Activated gamma-delta T cell treated with anti-CD3 and anti-CD28 coated beads, Interleukin-2, amount 50 U/mL, for 16 hours (primary cell): ENCODE data around the gene HIKESHI.
"Not testable (repeated sequence)": the region's sequence is repeated elsewhere in the genome, so short reads cannot be mapped to it uniquely, and the experiment has no call there.

Experiments
- DNase-seq: peaks from one replicate; pipeline ENCODE4 v3.0.0-alpha.2; 2020; ENCODE audit warnings: low read depth

The HIKESHI gene

DNA sequence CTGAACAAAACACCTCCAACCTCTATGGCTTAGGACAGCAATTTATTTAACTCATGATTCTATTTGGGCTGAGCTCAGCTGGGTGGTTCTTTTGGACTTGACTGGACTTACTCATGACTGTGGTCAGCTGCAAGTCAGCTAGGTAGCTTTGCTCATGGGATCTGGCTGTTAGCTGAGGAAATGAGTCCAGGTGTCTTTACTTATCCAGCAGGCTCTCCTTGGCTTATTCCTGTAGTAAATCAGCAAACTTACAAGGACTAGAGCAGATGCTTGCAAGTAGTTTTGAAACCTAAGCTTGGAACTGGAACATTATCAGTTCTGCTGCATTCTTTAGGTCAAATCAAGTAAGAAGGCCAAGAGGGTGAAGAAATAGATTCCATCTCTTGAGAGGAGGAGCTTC, 8.0 kb upstream of the HIKESHI start:
- DNase-seq, result no peak

DNA sequence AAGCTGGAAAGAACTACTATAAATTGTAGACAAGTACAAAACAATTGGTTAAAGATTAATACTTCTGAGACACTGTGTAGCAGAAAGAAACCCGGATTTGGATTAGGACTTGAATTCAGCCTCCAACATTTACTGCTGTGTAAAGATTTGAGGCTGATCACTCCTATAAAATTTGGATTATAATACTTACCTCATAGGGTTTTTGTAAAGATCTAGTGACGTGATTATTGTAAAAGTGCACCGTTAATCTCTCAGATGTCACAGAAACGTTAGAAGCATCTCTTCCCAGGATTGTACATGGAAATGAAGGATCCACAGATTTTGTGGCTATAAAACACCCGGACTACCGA, 323 bp upstream of the HIKESHI start:
- DNase-seq, result no peak

DNA sequence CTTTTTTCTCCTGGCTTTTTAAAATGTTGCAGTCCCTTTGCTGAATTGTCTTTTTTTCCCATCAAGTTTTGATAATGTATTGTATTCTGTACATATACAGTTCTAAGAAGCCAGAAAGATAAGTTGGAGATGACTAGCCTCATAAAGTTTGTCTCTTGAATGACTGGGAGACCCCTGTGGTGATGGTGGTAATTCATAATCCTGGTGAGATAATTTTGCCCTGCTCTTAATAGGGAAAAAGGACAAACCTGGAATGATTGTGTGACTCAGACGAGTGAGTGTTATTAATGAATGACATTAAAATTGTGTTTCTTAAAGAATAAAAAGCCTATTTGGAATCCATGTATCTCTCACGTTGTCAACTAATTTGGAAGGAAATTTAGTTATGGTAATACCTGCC, 1.2 kb downstream of the HIKESHI start:
- DNase-seq, result no peak

DNA sequence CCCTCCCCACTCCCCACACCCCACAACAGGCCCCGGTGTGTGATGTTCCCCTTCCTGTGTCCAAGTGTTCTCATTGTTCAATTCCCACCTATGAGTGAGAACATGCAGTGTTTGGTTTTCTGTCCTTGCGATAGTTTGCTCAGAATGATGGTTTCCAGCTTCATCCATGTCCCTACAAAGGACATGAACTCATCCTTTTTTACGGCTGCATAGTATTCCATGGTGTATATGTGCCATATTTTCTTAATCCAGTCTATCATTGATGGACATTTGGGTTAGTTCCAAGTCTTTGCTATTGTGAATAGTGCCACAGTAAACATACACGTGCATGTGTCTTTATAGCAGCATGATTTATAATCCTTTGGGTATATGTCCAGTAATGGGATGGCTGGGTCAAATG, 6.7 kb downstream of the HIKESHI start:
- not testable (repeated sequence) for DNase-seq

DNA sequence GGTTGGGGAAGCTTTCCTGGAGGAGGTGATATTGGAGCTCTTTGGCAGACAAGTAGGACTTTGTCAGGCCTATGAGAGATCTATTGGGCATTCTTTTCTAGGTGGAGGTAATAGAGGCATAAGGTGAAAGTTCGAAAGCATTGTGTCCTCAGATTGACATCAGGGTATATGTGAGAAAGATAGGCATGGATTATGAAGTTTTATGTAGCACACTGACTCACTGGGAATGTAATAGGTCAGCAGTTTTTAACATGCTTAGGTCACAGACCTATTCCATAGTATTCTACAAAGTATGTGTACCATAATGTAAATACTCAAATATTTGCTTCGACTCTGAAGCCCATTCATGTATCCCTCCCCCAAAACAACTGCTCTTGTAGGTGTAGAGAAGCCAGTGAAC, 11.8 kb downstream of the HIKESHI start:
- DNase-seq, result no peak

DNA sequence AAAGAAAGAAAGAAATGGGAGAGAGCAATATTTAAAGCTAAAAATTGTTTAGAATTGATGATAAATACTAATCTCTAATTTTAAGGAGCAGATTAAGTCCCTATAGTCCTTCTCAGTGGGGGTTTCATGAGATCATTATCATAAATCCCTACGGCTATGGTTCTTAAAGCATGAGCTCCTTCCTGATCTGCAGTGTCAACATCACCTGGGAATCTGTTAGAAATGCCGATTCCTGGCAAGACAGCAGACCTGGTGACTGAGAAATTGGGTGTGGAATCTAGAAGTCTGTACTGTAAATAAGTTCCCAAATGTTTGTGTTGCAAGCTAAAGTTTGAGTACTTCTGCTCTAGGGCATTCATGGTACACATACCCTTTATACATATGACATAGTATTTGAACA, 12.6 kb downstream of the HIKESHI start:
- no peak for DNase-seq

DNA sequence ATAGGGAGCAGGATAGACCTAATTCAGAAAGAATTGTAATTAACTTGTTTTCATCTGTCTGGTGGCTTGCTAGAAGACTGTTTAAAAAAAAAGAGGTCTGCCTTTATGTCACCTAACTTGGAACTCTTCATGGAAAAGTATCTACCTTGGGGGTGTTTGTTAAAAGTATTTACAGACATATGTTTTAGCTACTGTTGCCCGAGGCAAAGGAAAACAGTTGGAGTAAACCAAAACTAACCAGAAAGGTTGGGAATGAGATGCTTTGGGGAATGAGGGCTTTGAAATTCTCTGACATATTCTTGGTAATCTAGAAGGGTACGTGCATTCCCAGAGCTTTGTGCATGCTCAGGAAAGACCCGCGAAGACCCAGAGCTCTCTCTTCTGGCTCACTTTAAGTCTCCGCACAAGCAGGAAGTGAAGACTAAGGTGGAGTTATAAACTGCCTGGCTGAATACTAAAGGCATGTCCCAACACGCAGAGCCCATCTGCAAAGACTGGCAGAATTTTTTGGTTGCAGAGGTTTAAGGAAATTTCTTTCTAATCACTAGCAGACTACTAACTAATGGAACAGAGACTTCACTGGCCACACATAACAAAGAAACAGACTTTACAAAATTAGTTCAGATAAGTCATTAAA, 33.2 kb downstream of the HIKESHI start:
- no peak for DNase-seq

DNA sequence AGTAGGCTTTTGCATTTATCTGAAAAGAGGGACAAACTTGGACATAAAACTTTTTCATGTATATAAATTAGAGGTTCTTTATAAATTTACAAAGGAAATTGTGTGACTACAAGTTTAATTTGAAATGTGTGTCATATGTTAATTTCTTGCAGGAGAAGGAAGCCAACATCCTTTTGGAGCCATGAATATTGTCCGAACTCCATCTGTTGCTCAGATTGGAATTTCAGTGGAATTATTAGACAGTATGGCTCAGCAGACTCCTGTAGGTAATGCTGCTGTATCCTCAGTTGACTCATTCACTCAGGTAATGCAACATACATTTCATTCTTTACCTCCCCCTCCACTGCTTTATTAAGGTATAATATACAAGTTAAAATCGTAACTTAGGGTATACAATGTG, 35.2 kb downstream of the HIKESHI start:
- DNase-seq, result no peak

DNA sequence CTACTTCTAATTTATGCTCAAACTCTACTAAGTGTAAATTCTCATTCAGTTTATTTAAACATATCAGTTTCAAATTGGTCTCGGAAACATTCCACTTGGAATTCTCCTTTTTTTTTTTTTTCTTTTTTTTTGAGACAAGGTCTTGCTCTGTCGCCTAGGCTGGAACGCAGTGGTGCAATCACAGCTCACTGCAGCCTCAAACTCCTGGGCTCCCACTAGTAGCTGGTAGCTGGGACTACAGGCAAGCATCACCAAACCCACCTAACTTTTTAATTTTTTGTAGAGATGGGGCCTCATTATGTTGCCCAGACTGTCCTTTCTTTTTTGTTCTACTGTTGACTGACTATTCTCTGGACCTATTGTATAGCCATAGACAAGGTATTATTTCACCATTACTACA, 39.3 kb downstream of the HIKESHI start:
- DNase-seq, result no peak

DNA sequence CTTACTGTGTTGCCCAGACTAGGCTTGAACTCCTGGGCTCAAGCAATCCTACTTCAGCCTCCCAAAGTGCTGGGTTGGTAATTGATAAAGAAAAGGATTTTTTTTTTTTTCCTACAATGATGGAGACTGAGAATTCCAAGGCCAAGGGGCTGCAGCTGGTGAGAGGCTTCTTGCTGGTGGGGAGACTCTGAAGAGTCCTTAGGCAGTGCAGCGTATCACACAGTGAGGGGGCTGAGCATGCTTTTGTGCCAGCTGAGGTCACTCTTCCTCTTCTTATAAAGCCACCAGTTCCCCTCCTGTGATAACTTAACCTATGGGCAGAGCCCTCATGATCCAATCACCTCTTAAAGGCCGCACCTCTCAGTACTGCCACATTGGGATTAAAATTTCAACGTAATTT, 44.5 kb downstream of the HIKESHI start:
- no peak for DNase-seq

DNA sequence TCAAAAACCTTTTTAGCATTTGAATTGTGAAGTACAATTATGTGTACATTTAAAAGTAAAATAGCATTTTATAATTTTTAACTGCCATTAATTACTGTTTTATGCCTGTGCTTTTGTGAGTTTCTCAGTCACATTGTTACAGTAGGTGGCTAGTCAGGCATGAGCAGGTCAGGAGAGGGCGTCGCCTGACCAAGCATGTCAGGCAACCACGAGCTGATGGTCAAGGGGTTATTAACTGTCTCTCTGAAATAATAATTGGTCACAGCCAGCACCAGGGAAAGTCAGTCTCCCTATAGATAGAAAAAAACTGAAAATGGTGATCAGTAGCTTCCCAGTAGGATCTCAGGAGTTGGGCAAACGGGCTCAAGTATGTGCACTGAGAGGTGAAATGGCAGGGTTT, 53.2 kb downstream of the HIKESHI start:
- no peak for DNase-seq

DNA sequence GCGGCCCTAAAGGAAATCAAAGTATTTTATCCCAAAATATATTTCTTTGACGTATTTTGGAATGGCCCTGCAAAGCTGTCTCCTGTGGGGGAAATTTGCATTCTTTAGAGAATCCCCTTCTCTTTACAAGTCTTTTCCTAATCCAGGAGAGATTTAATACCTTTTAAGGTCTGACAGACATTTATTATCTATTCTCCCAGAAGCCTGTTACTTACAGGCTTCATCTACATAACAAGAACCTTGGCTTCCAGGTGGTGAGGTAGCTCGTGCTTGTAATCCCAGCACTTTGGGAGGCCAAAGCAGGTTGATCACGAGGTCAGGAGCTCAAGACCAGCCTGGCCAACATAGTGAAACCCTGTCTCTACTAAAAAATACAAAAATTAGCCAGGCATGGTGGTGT, 55.4 kb downstream of the HIKESHI start:
- DNase-seq, result not testable (repeated sequence)

DNA sequence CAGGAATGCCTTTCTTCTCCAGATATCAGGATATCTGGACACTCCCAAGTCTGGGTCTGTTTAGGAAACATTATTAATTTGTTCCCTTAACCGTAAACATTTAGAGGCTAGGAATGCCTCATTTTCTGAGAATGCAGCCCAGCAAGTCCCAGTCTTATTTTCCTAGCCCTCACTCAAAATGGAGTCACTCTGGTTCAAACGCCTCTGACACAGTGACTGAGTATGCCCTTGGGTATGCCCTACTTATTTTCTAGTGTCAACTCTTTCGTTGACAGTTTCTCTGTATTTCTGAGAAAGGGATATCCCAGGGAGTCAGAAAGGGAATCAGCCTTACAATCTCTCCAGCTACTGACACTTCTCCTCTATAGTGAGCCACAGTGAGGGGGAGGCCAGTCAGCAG, 56.7 kb downstream of the HIKESHI start:
- DNase-seq, result no peak

DNA sequence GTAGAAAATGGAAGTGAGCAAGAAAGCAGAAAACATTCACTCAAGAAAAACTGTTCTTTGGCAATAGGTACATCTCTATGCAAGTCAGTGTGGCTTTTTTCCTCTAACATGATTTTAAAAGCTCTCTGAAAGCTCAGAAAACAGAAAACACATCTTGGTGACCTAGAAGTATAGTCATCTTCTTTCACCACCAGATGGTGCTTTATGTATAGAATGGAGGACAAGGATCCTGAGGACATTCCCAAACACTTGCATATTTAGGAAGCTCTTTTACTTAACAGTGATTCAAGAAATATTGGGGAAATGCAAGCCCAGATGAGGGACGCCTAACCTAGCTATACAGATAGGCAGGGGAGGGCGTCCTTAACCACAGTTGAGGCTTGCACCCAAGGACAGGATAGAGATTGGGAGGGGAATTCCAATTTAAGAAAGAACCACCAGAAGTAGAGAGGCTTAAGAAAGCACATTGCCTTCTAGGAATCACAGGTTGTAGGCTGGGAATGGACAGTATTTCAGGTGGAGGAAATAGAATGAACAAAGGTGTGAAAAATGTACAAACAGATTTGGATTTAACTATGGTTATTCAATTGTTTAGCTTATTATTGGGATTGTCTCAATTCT, 58.8 kb downstream of the HIKESHI start:
- DNase-seq, result no peak

DNA sequence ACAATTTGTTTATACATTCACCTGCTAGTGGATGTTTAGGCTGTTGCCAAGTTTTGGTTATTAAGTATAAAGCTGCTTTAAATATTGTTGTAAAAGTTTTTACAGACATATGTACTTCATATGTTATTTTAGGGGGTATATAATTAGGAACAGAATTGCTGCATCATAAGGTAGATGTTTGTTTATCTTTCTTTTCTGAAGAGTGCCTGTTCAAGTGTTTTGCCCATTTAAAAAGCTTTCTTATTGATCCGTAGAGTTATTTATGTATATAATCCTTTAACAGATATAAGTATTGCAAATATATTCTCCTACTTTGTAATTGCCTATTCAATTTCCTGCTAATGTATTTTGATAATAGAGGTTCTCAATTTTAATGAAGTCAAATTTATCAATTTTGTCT, 61.4 kb downstream of the HIKESHI start:
- DNase-seq, result no peak

DNA sequence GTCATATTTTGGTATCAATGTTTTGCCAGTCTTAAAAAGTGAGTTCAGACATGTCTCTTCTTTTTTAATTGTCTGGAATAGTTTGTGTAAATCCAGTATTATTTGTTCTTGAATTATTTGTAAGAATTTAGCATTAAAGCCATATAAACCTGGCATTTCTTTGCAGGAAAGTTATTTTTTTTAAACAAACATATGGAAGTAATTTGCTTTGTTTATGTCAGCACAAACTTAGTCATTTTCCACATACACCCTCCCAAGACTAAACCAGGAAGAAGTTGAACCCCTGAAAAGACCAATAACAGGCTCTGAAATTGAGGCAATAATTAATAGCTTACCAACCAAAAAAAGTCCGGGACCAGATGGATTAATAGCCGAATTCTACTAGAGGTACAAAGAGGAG, 63.5 kb downstream of the HIKESHI start:
- no peak for DNase-seq

DNA sequence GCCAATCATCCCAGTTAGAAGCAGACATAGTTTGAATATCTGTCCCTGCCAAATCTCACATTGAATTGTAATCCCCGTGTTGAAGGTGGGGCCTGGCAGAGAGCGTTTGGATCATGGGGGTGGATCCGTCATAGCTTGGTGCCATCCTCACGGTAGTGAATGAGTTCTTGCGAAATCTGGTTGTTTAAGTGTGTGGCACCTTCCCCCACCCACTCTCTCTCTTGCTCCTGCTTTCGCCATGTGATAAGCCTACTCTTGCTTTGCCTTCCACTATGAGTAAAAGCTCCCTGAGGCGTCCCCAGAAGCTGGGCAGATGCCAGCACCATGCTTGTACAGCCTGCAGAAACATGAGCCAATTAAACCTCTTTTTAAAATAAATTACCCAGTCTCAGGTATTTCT, 67.6 kb downstream of the HIKESHI start:
- no peak for DNase-seq

DNA sequence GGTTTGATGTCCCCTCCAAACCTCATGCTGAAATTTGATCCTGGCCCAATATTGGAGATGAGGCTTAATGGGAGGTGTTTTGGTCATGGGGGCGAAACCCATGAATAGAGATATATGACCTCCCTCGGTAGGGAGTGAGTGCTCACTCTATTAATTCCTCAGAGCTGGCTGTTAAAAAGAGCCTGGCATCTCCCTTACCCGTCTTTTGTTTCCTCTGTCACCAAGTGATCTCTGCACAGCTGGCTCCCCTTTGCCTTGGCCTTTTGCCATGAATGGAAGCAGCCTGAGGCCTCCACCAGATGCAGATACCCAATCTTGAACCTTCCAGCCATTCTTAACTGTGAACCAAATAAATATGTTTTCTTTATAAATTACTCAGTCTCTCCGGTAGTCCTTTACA, 68.1 kb downstream of the HIKESHI start:
- DNase-seq, result no peak

DNA sequence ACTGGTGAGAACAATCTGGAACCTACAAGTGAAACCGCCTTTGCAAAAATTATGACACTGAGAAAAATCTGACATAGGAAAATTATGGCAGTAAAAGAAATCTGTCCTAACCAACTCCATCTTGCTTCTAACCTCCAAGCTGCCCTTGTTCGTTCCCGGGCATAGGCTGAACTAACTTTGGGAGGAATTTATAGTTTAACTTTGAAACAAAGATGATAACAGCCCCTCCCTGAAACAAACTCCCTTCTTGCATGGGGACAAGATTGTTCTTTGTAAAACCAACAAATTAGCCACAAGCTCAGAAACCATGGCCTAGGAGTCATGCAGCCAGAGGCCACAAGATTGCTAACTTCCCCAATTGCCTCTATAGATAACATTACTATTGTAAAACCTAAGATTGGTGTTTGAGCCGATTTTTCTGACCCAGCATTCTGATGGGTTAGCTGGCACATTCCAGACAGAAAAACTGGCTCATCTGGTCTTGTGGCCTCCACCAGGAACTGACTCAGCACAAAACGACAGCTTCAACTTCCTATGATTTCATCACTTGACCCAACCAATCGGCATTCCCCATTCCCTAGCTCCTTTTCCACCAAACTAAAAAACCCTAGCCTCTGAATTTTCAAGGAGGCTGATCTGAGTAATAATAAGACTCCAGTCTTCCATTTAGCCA, 69.0 kb downstream of the HIKESHI start:
- no peak for DNase-seq

DNA sequence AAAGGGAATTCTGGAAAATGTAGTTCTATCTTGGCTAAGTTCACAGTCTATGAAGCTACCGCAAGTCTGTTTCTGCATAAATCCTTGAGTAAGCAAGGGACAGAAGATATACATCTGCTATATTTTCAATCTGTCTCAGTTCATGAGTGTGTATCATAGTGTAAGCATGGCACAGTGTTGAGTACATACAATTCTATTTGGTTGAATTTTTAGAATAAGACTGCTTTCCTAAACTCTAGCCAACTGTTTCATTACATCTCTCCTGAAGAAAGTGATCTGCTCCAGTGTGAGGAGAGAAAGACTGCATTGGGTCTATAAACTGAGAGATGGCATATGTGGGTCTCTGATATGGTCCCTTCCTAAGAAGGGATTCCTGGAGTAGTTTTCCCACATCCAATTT, 70.0 kb downstream of the HIKESHI start:
- DNase-seq, result no peak

DNA sequence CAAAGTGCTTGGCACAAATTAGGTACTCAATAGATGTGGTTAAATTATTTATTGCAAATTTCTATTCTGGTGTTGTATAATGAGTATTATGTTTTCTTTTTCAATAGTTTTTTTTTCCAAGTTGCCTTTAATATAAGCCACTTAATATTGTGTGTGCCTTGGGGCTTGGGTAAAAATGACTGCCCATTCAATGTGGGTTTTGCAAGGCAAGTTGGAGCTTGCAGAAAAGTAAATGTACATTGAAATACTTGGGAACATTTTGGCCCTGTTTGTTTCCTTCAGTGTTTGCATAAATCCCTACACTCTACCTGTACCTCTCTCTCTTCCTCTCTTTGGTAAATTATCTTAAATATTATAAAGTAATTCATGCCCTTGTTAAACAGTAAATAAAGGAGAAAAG, 70.5 kb downstream of the HIKESHI start:
- DNase-seq, result no peak

DNA sequence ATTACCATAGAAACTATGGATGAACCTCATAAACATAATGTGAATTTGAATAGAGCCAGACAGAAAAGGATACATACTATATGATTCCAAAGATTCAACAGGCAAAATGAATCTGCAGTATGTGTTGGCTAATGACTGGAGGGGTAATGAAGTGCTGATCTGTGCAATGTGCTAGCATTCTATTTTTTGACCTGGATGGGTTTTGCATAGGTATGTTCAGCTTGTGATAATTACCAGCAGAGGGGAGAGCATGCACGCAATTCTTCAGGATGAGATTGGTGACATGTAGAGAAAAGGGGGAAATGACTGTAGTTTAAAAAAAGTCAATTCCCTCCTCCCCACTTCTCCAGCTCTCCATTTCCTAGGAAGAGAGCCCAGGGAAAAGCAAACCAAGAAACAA, 72.0 kb downstream of the HIKESHI start:
- DNase-seq, result no peak

DNA sequence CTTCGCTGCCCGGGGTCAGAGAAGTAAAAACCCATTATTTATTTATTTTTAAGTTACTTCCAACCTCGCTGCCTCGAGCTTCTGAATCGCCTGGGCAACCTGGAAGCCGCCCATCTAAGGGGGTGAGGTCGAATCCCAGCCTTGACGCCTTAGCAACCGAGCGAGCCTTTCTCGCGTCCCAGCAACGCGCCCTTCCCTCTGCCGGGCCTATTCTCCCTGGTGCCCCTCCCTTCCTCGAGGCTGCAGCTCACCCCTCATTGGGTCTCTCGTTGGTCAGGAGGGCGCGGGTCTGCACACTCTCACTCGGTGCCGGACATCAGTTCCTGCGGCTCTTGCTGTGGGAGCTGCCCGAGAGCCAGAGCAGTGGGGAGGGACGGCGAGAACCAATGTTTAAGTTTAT, 72.5 kb downstream of the HIKESHI start, which contains the start of gene CCDC81:
CCDC81 (plus strand) TSS at position 302 of the 400 bp plus-strand sequence. CDS start 277 bp downstream, outside the sequence.
- no peak for DNase-seq

DNA sequence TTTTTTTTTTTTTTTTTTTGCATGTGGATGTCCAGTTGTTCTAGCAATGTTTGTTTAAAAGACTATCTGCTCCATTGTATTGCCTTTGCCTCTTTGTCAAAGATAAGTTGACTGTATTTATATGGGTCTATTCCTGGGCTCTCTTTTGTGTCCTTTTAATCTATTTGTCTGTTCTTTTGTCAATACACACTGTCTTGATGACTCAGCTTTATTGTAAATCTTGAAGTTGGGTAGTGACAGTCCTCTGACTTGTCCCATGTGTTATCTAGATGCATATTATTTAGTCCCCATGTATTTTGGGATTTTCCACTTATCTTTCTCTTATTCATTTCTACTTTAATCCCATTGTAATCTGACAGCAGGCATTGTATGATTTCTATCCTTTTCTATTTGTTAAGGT, 75.9 kb downstream of the HIKESHI start:
- DNase-seq, result no peak
